HG02981 (cell line): Measurements from ENCODE around the gene CT47C1.

Experiments
- ATAC-seq: cut with Tn5 transposase; IDR thresholded peaks from one replicate; pipeline ENCODE4 v1.9.1; 2021; ENCODE audit warnings: mild to moderate bottlenecking, moderate library complexity; ENCODE audit not compliant: unreplicated experiment

The CT47C1 gene

DNA sequence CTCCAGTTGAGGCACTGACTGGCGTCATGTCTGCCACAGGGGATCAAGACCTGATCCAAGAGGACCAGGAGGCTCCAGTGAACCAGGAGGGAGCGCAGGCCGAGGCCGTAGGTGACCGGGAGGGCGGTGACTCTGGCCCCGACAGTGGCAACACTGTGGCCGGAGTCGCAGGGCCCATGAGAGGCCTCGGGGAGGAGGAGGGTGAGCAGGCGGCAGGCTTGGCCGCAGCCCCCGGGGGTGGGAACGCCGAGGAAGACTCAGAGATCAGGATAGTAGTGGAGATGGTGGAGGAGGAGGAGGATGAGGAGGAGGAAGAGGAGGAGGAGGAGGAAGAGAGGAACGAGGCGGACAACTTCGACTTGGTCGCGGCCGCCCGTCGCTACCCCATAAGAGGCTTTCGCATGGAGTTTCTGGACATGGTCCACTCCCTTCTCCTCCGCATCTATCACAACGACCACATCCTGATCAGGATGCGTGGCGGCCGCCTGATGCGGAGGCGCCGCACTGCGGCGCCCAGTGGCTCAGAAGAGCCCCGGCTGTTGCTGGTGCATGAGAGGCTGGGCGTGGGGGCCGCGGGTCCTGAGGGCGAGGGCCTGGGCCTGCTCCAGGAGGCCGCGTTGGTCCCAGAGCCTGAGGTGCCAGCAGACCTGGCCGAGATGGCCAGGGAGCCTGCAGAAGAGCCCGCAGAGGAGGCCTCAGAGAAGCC is 560 bp downstream of the CT47C1 start:
- ATAC-seq = no peak

DNA sequence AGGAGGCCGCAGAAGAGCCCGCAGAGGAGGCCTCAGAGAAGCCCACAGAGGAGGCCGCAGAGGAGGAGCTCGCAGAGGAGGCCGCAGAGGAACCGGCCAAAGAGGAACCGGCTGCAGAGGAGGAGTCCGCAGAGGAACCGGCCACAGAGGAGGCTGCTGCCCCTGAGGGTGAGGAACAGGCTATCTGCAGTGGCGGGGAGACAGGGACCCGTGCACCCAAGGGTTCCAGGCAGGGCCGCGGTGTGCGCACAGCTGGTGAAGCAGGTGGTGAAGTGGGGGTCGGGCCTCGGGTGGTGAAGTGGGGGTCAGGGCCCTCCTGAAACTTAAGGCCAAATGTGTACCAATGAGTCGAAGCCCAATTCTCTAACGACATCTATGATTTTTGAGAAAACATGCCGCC is 1.1 kb downstream of the CT47C1 start:
- no peak for ATAC-seq

DNA sequence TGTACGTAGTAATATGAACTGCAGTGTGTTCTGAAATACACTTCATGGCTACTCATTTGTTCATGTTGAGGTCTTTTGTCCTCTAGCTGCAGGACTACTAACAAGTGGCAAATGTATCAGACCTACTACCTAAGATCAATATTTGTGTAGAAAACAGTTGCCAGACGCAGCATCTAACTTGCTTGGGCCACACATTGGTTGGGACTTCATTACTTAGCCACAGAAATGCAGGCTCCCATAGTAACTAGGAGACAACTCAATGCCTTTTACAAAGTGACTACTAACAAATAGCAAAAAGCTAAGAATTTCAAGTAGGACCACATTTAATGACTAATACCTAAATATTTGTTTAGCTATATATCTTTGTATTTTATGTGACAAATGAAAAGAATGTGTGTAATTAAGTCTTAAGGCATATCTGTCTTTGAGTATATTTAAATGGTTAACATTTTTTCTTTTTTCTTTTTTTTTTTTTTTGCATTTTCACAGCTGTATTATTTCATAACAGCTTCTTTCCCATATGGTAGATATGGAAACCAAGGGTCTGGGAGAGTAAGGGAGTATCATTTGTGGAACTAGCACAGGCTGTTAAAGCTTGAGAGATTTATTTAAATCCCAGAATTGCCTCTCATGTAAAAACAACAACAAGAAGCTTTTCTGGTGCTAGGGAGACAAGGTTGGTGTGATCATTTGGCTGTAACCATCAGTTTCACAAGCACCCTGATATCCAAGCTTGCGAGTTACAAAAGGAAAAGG is 2.7 kb downstream of the CT47C1 start:
- no peak for ATAC-seq

DNA sequence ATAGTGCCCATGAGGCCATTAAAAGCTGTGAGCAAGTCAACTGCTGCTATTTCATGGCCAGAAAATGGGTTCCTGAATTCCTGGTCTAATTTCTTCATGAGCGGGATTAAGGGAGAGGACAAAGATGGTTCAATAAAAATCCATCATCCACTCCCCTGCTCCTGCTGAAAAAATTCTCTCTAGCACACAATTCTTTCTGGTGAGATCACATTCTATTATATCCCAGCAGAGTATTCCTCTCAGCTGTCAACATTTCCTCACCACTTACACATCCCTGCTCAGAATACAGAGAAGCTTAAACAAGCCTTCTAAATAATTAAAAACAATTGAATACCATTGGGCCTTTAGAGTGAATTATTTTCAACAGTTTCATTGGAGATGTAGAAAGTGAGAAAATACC is 9.5 kb downstream of the CT47C1 start:
- no peak for ATAC-seq

DNA sequence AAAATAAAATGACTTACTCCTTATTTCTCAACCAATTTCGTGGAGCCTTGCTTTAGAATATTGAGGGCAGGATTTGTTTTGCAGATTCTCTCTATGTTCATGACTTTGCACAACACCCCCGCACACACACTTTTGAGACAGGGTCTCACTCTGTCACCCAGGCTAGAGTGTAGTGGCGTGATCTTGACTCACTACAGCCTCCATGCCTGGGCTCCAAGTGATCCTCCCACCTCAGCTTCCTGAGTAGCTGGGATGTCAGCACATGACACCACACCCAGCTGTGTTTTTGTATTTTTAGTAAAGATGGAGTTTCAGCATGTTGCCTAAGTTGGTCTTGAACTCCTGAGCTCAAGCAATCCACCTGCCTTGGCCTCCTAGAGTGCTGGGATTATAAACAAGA is 12.0 kb downstream of the CT47C1 start:
- ATAC-seq = no peak

DNA sequence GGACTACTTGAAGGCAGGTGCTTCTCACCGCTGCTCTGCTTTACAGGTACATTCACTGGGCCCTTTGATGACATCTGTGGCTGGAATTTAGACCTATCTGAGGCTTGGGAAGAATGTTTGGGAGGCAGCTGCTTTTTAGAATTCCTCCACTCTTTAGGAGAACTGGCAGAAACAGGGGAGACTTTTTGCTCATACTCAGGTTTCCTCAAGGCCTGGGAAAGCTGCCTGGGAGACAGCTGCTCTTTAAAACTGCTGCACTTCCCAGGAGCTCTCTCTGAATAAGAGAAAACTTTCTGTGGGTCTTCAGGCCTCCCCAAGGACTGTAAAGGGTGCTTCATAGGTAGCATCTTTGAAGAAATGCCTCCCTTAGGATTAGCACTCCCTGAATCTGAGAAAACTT is 14.3 kb downstream of the CT47C1 start:
- no peak for ATAC-seq

DNA sequence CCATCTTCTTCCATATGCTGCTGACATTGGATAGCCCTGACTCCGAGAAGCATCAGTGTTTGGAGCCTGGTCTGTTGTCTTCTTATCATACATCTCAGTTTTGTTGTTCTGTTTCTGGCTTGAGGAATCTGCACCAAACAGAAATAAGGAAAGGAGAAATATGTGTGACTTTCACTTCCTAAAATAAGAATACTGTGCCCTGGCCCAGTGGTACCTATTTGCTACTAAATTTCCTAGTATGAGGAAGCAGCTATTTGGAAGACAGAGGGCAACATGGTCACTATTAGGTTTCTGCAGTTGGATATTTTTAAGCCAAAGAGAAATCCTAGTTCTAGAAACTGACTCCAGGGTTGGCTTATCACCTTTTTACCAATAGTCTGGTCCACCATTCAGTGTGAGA is 16.8 kb downstream of the CT47C1 start:
- no peak for ATAC-seq

DNA sequence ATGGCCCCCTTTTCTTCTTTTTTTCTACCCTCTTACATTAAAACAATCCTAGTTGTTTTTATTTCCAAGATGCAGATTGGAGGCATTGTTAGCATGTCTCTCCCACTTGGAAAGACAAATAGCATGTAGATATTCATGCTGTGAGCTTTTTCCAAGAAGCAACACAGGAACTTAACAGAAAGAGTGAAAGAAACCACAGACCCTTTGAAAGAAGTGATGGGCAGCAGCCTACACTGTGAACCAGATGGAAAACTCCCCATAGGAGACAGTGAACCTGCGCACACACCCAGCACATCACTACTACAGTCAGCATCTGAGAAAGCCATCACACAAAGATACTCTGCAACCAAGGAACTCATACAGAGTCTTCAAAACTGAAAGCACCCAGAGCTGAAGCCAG is 17.8 kb downstream of the CT47C1 start:
- ATAC-seq = no peak

DNA sequence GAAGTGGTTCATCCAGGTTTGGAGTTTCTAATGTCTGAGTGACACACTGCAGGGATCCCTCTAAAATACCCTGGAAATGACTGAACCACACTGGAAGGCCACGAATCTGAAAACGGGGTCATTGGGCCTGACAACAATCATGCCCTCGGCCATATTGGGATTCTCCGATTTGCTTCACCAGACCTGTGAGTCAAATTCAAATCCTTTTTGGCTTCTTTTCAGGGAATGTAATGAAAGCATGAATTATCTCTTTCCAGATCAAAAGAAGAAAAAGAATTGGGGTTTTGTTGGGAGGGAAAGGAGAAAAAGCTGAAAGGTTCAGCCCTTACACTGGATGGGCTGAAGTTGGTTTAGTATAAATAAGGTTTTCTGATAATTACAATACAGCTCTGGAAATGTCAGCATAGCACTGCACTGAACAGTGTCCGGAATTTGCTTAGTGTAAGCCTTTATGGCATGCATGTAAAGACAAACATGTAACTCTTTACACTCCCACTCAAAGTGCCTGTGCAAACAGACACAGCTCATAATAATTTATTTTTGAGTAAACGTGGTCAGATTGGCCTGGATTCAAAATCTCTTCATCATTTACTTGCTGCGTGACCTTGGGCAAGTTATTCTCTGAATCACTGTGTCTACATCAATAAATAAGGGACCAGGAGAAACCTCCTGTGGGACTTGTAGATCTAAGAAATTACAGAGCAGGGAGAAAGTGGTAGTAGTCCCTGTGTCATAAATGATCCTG is 21.4 kb downstream of the CT47C1 start:
- no peak for ATAC-seq

DNA sequence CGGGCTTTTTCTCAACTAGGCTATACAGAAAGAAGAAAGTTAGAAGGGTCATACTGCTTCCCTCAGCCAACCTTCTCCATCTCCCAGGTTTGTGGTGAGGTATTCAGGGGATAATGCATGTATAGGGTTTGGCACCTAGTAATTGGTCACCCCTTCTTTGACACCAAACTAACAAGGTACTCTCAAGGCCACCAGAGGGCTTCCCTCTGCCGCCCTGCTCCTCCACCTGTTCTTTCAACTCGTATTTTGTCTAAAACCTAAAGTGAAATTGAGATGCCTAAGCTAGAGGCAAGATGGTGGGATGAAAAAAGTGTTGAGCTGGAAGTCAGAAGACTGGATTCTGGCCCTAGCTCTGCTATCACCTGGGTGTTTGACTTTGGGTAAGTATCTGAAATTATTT is 22.0 kb downstream of the CT47C1 start:
- no peak for ATAC-seq

DNA sequence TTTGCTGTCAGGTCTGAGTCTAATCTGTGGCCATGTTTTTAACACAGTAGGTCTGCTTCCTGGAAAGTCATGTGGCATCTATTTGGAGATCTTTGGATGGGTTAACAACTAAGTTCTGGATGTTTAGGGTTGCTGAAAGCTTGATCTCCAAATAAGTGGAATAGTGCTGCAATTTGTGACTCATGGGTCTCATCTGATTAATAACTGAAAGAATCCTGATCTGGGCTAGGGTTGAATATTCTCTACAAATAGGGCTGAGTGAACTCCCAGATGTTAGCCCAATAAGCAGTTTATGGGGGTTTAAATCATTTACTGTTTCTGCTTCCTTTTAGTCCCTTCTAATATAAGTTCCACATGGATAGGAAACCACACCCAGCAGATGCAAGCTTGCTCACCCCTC is 23.1 kb downstream of the CT47C1 start:
- no peak for ATAC-seq

DNA sequence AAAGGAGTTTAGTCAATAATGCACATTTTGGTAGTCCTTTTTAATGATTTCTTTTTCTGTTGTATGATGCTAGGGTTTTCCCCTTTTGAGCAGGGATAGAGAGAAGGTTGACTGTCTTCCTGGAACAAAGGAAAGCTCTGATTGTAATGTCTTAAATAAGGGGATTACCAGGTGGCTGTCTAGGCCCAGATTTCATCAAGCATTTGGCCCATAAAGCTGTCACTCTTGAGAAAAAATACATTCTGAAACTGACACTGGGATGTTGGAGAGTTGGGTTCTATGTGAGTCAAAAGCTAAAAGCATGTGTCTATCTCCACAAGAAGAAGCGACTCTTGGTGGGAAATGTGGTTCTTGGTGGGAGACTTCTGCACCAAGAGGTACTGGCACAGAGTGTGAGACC is 28.4 kb downstream of the CT47C1 start:
- no peak for ATAC-seq

DNA sequence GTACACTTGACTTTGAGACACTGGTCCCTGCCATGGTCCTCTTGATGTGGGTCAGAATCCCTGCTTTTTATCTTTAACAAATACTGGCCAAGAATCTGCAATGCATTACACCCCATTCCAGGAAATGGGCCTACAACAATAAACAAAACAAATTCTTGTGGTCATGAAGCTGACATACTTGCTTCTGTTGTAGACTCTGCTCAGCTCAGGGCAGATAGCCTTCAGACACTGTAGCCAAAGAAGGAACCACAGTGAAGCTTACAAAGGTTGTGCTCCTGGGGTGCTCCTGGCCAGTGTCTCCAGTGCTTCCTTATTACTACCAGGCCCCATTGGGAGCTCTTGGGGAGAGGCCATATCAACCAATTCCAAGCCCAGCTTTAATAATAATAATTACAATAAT is 33.0 kb downstream of the CT47C1 start:
- no peak for ATAC-seq

DNA sequence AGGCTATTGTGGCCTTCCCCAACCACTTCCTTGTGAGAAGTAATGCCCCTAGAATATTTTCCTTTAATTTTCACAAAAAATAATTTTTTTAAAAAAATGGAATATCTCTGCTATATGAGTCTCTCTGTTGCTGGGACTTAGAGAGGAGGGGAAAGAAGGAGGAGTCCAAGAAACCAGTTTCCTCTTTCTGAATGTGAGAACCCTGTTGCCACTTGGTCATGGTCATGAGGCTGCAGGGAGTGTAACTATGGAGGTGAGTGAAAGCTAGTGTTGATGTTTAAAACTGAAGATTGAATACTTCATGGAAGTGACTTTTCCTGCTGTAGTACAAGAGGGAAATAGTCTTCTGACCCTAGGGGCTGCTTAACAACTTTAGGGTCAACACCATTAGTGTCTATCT is 34.4 kb downstream of the CT47C1 start:
- ATAC-seq = no peak

DNA sequence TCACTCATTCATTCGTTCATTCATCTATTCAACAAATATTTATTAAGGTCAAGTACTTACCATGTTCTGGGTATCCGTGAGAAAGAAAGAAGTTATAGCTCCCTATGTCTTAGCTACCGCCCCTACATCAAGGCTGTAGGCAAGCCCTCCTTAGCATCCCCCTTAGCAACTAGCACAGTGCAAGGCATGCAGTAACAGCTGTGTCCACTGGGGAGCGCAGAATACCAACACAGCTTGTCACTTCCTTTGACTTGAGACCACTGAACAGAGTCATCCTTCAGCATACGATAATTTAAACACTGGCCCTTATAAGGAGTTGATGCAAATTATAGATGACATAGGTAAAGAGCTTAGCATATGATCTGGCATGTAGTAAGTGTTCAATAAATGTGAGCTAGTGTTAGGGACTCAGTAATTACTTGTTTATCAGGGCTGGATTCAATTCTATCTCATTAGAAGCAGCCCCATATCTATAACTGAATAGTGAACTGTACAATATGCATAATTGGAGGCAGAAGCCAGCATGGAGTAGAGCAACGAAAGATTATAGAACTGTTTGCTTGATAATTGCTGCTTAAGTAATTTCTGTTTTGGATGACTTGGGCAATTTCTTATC is 46.1 kb downstream of the CT47C1 start:
- peak; percentile 91 for ATAC-seq

DNA sequence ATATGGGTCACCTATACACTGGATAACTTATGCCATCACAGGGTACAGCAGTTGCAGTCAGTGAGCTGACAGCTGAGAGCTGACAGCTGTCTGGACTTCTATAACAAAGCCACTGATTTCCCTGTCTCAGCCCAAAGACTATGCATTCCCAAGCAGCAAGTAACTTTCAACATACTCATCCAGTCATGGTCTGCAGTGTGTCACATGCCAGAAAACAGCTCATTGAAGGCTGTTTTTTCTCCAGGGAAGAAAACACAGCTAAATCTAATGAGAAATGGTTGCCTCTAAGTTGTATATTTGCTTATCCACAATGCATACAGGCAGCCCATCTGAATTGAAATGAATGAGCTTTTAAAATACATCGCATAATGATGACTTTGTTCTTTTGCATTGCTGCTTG is 48.5 kb downstream of the CT47C1 start:
- ATAC-seq = no peak
